ENCODE results near the gene KPNA6.
"Not testable (repeated sequence)": the region's sequence is repeated elsewhere in the genome, so short reads cannot be mapped to it uniquely, and the experiment has no call there.

KPNA6 gene

GRCh38 chr1:32100359-32100758, 7.5 kb upstream of the KPNA6 start:
- no peak for DNase-seq (ENCODE audit: low read depth in 2 of 2)

DNA sequence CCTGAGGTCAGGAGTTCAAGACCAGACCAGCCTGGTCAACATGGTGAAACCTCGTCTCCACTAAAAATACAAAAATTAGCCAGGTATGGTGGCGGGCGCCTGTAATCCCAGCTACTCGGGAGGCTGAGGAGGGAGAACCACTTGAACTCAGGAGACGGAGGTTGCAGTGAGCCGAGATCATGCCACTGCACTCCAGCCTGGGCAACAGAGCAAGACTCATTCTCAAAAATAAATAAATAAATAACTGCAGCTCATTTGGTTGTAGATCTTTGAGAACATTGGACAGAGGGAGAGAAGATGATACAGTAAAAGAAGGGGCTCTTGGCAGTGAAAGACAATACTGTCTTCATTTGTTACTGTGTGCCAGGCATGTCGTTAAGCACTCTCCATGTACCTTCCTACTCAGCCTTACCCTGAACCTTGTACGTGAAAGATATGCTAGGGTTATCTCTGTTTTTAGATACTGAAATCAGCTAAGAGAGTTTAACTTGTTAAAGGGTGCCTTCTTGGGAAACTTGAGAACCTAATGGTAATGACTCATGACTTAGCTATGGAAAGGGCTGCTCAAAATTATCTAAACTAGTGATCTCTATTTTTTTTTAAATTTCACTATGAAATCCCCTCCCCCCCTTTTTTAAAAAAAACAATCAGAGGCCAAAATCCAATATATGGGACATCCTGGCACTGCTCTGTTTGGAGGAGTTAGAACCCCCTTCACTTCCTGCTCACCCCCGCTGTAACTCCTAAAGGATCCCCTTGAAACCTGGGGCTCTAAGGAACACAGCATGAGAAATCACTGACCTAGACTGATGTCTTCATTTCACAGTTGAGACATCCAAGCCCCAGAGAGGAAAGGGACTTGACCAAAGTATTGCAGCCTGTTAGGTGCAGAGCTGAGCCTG, 6.8 kb upstream of the KPNA6 start:
- peak; percentile 69 to 70 for DNase-seq (ENCODE audit: low read depth in 2 of 2)

GRCh38 chr1:32104127-32104526, 3.7 kb upstream of the KPNA6 start:
- DNase-seq (ENCODE audit: low read depth in 2 of 2), result no peak

DNA sequence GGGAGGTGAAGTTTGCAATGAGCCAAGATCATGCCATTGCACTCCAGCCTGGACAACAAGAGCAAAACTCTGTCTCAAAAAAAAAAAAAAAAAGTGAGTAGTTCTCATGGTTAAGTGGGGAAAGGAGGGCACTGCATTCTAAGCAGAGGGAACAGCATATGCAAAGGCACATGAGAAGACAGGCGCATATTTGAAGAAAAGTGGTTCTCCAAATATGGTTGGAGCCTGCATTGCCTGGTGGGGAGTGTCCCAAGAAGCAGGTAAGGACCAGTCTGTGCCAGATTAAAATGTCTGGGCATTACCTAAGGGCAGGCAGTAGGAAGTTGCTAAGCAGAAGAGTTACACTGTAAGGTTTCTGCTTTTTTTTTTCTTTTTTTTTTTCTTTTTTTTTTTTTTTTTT, 2.5 kb upstream of the KPNA6 start:
- no peak for DNase-seq (ENCODE audit: low read depth in 2 of 2)

DNA sequence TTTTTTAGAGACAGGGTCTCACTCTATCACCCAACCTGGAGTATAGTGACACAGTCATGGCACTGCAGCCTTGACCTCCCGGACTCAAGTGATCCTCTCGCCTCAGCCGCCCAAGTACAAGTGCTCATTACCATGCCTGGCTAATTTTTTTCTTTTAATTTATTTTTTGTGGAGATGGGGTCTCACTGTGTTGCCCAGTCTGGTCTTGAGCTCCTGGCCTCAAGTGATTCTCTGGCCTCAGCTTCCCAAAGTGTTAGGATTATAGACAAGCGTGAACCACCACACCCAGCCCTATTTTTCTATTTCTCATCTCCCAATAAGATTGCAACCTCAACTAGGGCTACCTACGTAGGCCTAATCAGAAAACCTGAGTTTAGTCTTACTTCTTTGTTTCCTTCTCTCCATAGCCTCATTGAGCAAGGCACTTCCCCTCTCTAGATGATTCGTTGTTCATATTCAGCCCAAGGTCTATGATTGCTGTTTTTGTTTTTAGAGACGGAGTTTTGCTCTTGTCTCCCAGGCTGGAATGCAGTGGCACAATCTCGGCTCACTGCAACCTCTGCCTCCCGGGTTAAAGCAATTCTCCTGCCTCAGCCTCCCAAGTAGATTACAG, 1.1 kb upstream of the KPNA6 start:
- no peak for DNase-seq (ENCODE audit: low read depth in 2 of 2)

GRCh38 chr1:32111040-32111623, 3.3 kb downstream of the KPNA6 start:
- DNase-seq (ENCODE audit: low read depth in 2 of 2), result no peak

GRCh38 chr1:32111789-32112188, 3.9 kb downstream of the KPNA6 start:
- no peak for DNase-seq (ENCODE audit: low read depth in 2 of 2)

GRCh38 chr1:32112806-32113375, 5.0 kb downstream of the KPNA6 start:
- DNase-seq (ENCODE audit: low read depth in 2 of 2), result no peak

- DNase-seq (ENCODE audit: low read depth in 2 of 2), result not testable (repeated sequence)
Measured at GRCh38 chr1:32113436-32113835, 5.6 kb downstream of the KPNA6 start.

DNA sequence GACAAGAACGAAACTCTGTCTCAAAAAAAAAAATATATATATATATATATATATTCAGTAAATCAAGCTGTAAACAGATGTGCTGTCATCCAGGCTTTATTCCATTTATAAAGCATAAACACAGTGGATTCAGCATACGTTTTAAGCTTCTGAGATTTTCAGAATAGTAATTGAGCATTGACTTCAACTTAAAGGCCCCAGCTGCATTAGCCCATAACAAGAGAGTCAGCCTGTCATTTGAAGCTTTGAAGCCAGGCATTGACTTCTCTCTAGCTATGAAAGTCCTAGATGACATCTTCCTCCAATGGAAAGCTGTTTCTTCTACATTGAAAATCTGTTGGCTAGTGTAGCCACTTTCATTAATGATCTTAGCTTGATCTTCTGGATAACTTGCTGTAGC, 6.6 kb downstream of the KPNA6 start:
- DNase-seq (ENCODE audit: low read depth in 2 of 2), result no peak

DNA sequence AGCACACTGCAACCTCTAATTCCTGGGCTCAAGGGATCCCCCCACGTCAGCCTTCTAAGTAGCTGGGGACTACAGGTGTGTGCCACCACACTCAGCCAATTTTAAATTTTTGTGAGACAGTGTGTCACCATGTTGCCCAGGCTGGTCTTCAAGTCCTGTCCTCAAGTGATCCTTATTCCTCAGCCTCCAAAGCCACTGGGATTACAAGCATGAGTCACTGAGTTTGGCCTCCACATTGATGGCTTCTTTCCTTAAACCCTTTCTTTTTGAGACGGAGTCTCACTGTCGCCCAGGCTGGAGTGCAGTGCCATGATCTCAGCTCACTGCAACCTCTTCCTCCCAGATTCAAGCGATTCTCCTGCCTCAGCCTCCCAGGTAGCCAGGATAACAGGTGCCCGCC, 7.6 kb downstream of the KPNA6 start:
- no peak for DNase-seq (ENCODE audit: low read depth in 2 of 2)

GRCh38 chr1:32116531-32116930, 8.7 kb downstream of the KPNA6 start:
- no peak for DNase-seq (ENCODE audit: low read depth in 2 of 2)

GRCh38 chr1:32122151-32122550, 14.3 kb downstream of the KPNA6 start:
- DNase-seq (ENCODE audit: low read depth in 2 of 2), result no peak

DNA sequence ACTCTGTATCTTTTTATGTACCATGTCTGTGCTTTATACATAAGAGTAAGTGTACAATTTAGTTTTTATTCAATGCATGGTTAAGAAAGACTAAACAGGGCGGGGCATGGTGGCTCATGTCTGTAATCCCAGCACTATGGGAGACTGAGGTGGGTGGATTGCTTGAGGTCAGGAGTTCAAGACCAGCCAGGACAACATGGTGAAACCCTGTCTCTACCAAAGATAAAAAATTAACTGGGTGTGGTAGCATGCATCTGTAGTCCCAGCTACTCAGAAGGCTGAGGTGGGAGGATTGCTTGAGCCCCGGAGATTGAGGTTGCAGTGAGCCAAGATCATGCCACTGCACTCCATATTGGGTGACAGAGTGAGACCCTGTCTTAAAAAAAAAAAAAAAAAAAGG, 15.5 kb downstream of the KPNA6 start:
- not testable (repeated sequence) for DNase-seq (ENCODE audit: low read depth in 2 of 2)

DNA sequence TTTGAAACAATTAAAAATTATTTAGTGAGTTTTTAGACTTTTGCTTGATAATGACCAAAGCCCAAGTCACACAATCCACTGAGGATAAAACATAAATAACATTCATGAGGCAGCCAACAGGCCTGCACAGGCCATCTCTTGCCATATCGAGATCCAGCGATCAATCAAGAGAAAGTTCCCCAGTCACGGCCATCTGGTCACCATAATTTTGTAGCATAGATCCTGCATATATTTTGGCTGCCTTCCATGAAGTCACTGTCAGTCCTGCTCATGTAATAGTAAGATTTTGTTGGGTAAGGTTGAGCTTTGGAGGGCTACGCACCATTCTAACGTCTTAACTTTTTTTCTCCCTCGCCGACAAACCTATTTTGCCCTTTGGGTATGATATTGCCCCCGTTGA, 17.5 kb downstream of the KPNA6 start:
- no peak for DNase-seq (ENCODE audit: low read depth in 2 of 2)

- no peak for DNase-seq (ENCODE audit: low read depth in 2 of 2)
Measured at GRCh38 chr1:32126770-32127169, 18.9 kb downstream of the KPNA6 start.

GRCh38 chr1:32127409-32128198, 19.7 kb downstream of the KPNA6 start:
- no peak for DNase-seq (ENCODE audit: low read depth in 2 of 2)

GRCh38 chr1:32128479-32128878, 20.6 kb downstream of the KPNA6 start:
- DNase-seq (ENCODE audit: low read depth in 2 of 2), result no peak

- DNase-seq (ENCODE audit: low read depth in 2 of 2), result no peak
Measured at GRCh38 chr1:32128964-32129363, 21.1 kb downstream of the KPNA6 start.

- not testable (repeated sequence) for DNase-seq (ENCODE audit: low read depth in 2 of 2)
Measured at GRCh38 chr1:32133950-32134280, 26.1 kb downstream of the KPNA6 start.

- no peak for DNase-seq (ENCODE audit: low read depth in 2 of 2)
Measured at GRCh38 chr1:32137111-32137510, 29.3 kb downstream of the KPNA6 start.

DNA sequence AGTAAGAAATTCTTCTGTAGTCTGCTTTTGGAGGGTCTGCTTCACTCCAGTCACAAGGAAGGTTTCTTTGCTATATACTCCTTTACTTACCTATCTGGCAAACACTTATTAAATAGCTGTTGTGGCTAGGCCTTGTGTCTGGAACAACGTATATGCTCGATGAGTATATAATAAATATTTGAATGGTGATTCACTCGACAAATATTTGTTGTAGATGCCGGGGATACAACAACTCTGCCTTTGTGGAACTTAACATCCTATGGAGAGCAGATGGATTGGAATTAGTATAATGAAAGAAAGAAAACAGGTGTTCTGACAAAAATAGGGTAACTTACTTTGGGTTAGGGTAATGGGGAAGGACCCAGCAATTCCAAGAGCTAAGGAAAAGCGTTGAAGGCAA, 31.1 kb downstream of the KPNA6 start:
- DNase-seq (ENCODE audit: low read depth in 2 of 2), result peak in 1 of 2 experiments; percentile 26
